HEK293 (cell line): ENCODE measurements around the gene SYCN.

ENCODE experiments used
- TF ChIP-seq, protein P1 (sequence below): fragments of 450-650 bp; formaldehyde crosslinking; IDR thresholded peaks from 2 replicates; pipeline ENCODE4 v1.5.1; 2016; ENCODE audit warnings: missing biosample characterization, missing genetic modification characterization
- TF ChIP-seq, protein P2 (sequence below): fragments of 450-650 bp; formaldehyde crosslinking; IDR thresholded peaks from 2 replicates; pipeline ENCODE4 v1.5.1; 2016; ENCODE audit warnings: missing biosample characterization, missing genetic modification characterization, low read depth
- TF ChIP-seq, protein P3 (sequence below): fragments of 450-650 bp; formaldehyde crosslinking; IDR thresholded peaks from 2 replicates; pipeline ENCODE4 v1.5.1; 2017; ENCODE audit warnings: missing biosample characterization, missing genetic modification characterization

DNA sequence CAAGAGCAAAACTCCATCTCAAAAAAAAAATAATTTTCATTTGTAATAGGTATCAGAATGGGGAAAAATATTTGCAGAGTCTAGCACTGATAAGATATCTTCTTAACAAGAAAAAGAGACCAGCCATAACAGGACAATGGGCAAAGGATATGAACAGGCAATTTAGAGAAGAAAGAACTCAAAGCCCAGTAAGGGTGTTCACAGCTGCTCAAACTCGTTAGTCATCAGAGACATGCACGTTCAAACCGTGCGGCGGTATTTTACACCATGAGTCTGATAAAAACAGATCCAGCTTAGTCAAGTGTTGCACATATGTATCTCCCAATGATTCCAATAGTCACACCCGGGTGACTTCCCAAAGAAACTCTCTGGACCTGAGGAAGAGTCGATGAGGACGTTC lies 21.0 kb downstream of the SYCN start:
- TF ChIP-seq, protein P1, sequence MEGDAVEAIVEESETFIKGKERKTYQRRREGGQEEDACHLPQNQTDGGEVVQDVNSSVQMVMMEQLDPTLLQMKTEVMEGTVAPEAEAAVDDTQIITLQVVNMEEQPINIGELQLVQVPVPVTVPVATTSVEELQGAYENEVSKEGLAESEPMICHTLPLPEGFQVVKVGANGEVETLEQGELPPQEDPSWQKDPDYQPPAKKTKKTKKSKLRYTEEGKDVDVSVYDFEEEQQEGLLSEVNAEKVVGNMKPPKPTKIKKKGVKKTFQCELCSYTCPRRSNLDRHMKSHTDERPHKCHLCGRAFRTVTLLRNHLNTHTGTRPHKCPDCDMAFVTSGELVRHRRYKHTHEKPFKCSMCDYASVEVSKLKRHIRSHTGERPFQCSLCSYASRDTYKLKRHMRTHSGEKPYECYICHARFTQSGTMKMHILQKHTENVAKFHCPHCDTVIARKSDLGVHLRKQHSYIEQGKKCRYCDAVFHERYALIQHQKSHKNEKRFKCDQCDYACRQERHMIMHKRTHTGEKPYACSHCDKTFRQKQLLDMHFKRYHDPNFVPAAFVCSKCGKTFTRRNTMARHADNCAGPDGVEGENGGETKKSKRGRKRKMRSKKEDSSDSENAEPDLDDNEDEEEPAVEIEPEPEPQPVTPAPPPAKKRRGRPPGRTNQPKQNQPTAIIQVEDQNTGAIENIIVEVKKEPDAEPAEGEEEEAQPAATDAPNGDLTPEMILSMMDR (tag by site-specific recombination), result no peak
- TF ChIP-seq, protein P2, sequence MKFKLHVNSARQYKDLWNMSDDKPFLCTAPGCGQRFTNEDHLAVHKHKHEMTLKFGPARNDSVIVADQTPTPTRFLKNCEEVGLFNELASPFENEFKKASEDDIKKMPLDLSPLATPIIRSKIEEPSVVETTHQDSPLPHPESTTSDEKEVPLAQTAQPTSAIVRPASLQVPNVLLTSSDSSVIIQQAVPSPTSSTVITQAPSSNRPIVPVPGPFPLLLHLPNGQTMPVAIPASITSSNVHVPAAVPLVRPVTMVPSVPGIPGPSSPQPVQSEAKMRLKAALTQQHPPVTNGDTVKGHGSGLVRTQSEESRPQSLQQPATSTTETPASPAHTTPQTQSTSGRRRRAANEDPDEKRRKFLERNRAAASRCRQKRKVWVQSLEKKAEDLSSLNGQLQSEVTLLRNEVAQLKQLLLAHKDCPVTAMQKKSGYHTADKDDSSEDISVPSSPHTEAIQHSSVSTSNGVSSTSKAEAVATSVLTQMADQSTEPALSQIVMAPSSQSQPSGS (tag by site-specific recombination), result no peak
- TF ChIP-seq, protein P3, sequence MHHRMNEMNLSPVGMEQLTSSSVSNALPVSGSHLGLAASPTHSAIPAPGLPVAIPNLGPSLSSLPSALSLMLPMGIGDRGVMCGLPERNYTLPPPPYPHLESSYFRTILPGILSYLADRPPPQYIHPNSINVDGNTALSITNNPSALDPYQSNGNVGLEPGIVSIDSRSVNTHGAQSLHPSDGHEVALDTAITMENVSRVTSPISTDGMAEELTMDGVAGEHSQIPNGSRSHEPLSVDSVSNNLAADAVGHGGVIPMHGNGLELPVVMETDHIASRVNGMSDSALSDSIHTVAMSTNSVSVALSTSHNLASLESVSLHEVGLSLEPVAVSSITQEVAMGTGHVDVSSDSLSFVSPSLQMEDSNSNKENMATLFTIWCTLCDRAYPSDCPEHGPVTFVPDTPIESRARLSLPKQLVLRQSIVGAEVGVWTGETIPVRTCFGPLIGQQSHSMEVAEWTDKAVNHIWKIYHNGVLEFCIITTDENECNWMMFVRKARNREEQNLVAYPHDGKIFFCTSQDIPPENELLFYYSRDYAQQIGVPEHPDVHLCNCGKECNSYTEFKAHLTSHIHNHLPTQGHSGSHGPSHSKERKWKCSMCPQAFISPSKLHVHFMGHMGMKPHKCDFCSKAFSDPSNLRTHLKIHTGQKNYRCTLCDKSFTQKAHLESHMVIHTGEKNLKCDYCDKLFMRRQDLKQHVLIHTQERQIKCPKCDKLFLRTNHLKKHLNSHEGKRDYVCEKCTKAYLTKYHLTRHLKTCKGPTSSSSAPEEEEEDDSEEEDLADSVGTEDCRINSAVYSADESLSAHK (tag by site-specific recombination), result no peak
